ENCODE results near the gene MTPN.

The MTPN gene

DNA sequence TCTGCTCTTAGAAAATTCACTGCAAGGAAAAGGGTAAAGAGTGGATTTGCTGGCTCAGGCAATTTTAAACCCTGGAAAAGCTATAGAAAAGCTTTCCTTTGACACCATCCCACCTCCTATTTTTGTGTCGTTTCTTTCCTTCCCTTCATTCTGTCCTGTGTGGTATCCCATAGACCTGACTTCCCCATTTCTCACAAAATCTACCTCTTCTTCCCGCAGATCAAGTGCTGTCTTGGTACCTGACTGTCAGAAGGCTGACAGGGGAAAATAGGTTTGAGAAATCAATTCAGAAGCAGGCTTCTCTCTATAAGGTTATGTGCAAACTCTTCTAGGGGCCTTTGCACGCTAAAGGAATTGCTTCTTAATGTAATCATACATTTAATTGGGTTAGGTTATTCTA, 98.9 kb downstream of the MTPN start:
- no peak for DNase-seq

DNA sequence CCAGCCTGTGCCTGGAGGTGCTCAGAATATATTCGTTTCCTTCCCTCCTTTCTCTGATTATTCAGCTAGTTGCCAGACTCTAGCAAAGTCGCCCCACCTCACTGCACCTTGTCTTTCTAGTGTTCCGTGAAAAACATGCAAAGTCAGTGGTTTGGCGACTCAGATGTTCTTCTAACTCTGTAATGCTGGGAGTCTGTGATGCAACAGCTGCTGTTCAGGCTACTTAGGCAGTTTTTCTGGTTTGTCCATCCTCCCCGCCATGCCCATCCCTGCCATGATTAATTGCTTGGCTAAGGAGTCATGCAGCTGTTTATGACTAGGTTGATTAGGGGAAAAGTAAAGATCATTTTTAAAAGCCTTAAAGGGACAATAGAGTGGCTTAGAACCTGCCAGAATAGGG, 99.4 kb downstream of the MTPN start:
- DNase-seq: no peak

Measured in NCI-H1930 (cell line).